ENCODE results near the gene MSH4.
A peak's percentile ranks its signal among the peaks of the same experiment; 100 is the strongest.
"Not testable (repeated sequence)": the region's sequence is repeated elsewhere in the genome, so short reads cannot be mapped to it uniquely, and the experiment has no call there.

Gene MSH4

GRCh38 chr1:75797606-75798216, 1.0 kb downstream of the MSH4 start:
- no peak for DNase-seq

- not testable (repeated sequence) for DNase-seq
These were observed 4.8 kb downstream of the MSH4 start for GRCh38 chr1:75801480-75801879.

- no peak for DNase-seq
These were observed 12.2 kb downstream of the MSH4 start for GRCh38 chr1:75808921-75809320.

GRCh38 chr1:75810113-75810512, 13.4 kb downstream of the MSH4 start:
- DNase-seq, result not testable (repeated sequence)

GRCh38 chr1:75811211-75811981, 14.7 kb downstream of the MSH4 start:
- no peak for DNase-seq

- DNase-seq, result no peak
These were observed 15.4 kb downstream of the MSH4 start for GRCh38 chr1:75812065-75812464.

GRCh38 chr1:75823596-75823995, 26.9 kb downstream of the MSH4 start:
- not testable (repeated sequence) for DNase-seq

GRCh38 chr1:75836528-75837100, 39.9 kb downstream of the MSH4 start:
- no peak for DNase-seq

GRCh38 chr1:75838079-75838478, 41.4 kb downstream of the MSH4 start:
- no peak for DNase-seq

- no peak for DNase-seq
These were observed 44.7 kb downstream of the MSH4 start for GRCh38 chr1:75841421-75841820.

- no peak for DNase-seq
These were observed 48.9 kb downstream of the MSH4 start for GRCh38 chr1:75845576-75845975.

GRCh38 chr1:75855010-75855409, 58.3 kb downstream of the MSH4 start:
- no peak for DNase-seq

GRCh38 chr1:75855734-75856133, 59.1 kb downstream of the MSH4 start:
- DNase-seq, result no peak

- no peak for DNase-seq
These were observed 65.1 kb downstream of the MSH4 start for GRCh38 chr1:75861831-75862230.

GRCh38 chr1:75870951-75871350, 74.3 kb downstream of the MSH4 start:
- no peak for DNase-seq

- DNase-seq, result no peak
These were observed 83.3 kb downstream of the MSH4 start for GRCh38 chr1:75879985-75880384.

GRCh38 chr1:75884437-75884836, 87.8 kb downstream of the MSH4 start:
- DNase-seq, result no peak

GRCh38 chr1:75901371-75901770, 104.7 kb downstream of the MSH4 start:
- no peak for DNase-seq

GRCh38 chr1:75908717-75909152, 112.1 kb downstream of the MSH4 start:
- DNase-seq, result peak; percentile 45

- no peak for DNase-seq
These were observed 120.2 kb downstream of the MSH4 start for GRCh38 chr1:75916834-75917233.

- no peak for DNase-seq
These were observed 126.0 kb downstream of the MSH4 start for GRCh38 chr1:75922698-75923097.

GRCh38 chr1:75932304-75932703, 135.6 kb downstream of the MSH4 start, which contains the start of gene ASB17:
TSS of gene ASB17 (minus strand) at chr1:75932404. CDS start at chr1:75932291, 113 bp downstream.
- no peak for DNase-seq

- DNase-seq, result no peak
These were observed 140.4 kb downstream of the MSH4 start for GRCh38 chr1:75937034-75937433.

GRCh38 chr1:75943037-75943436, 146.4 kb downstream of the MSH4 start:
- DNase-seq, result not testable (repeated sequence)
